Stimulated activated CD8-positive, alpha-beta memory T cell treated with anti-CD3 and anti-CD28 coated beads, Interleukin-15, amount 100 ng/mL, for 1 hour (primary cell): ENCODE data around the gene ASPSCR1.
A peak's percentile ranks its signal among the peaks of the same experiment; 100 is the strongest.

Source experiments
- DNase-seq: peaks from one replicate; pipeline ENCODE4 v3.0.0-alpha.2; 2020; ENCODE audit warnings: low read depth

Gene ASPSCR1

DNA sequence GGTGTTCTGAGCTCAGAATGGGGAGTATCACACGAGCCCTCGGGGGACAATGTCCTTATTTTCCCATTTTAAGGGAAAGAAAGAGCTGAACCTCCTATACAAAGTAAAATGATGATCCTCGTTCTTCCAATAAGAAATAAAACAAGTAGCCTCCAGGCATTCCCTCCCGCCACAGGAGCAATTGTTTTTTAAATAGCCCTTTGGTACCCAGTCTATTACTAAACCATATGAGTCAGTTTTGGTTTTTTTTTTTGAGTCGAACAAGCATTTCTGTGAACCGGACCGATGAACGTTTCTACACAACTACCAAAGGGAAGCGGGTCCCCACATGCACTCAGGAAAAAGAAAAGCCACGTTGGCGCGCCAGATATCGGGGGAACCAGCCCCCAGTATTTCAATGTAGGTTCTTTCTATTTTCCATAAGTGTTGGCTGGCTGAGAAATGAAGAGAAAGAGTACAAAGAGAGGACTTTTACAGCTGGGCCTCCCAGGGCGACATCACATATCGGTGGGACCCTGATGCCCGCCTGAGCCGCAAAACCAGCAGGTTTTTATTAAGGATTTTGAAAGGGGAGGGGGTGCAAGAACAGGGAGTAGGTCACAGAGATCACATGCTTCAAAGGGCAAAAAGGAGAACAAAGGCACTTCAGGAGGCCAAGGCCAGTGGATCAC, 63.9 kb downstream of the ASPSCR1 start:
- no peak for DNase-seq

GRCh38 chr17:82042649-82043048, 65.2 kb downstream of the ASPSCR1 start:
- DNase-seq: no peak

DNA sequence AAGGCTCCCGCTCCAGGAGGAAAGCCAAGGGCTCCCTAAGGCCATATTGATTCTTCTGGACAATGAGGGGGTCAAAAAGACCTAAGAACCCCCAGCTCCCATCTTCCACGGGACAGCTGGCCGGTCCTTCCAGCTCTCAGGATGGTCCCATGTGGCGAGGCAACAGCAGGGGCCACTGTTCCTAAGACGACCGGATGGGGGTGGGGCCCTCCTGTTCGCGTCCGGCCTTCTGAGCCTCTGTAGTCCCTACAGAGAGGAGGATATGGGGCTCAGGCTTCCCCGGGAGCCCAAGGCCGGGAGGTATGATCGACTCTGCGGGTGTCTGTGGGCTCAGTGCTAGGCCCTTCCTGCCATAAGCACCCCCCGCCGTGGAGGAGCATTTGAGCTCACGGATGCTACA, 66.1 kb downstream of the ASPSCR1 start:
- no peak for DNase-seq

DNA sequence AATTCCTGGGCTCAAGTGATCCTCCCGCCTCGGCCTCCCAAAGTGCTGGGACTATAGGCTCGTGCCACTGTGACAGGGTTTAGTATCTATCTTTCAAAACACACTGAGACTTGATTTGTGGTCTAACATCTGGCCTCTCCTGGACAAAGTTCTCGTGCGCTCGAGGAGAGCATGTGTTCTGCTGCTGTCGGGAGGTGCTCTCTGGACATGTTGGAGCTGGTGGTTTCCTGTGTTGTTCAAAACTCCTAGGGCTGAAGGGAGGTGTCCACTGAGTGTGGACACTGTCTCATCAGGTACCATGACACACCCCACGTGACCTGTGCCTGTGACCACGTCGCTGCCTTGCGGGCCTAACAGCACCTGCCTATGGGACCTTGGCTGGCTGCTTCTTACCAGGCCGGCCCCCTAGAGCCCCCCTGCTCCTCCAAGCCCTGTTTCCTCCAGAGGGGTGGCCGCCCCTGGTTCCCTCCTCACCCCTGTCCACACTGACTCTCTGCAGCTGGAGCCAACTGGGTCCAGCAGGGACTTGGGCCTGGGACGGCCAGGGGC, 68.6 kb downstream of the ASPSCR1 start:
- DNase-seq: no peak

- DNase-seq: no peak
Measured at GRCh38 chr17:82046903-82047302, 69.5 kb downstream of the ASPSCR1 start.

DNA sequence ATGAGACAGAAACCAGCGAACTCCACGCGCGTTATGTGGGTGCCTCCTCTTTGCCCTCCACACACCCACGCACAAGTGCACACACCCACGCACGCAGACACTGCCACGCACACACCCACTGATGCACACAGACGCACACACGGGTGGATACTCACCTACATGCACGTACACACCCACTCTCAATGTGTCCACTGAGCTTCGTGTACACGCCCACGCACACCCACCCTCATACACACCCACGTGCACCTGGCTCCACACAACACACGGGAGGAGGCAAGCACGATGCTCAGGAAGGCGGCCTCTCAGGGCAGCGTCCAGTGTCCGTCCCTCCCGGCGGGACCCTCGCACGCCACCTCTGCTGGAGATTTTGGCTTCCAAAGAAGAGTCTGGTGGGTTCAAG, 70.0 kb downstream of the ASPSCR1 start:
- no peak for DNase-seq

DNA sequence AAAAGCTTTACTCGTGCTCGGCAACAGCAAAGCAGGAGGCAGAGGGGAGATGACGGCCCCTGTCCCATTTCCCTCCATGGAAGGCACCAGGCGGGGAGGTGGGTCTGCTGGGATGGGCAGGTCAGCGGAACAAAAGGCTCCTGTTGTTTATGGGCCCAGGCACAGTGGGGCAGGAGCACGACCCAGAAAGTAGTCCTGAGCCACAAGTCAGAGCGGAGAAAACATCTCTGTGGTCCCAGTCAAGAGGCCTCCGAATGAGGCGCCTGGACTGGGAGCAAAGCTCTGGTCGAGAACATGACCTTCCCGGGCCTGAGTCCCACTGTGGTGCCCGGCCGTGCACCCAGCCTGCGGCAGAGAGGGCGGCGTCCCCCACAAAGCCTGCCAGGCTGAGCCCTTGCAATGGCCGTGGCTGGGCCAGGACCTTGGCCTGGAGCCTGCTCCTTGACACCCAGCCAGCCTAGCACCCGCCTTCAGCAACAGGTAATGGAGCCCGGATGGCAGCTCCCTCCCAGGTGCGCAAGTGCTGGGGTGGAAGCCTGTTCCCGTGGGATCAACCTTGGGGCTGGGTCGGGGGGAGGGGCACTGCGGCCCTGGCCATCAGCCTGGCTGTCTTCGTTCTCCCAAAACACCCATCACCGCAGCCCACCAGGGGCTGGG, 70.6 kb downstream of the ASPSCR1 start:
- no peak for DNase-seq

- no peak for DNase-seq
Measured at GRCh38 chr17:82048571-82048971, 71.1 kb downstream of the ASPSCR1 start.

- no peak for DNase-seq
Measured at GRCh38 chr17:82049106-82049505, 71.7 kb downstream of the ASPSCR1 start.

DNA sequence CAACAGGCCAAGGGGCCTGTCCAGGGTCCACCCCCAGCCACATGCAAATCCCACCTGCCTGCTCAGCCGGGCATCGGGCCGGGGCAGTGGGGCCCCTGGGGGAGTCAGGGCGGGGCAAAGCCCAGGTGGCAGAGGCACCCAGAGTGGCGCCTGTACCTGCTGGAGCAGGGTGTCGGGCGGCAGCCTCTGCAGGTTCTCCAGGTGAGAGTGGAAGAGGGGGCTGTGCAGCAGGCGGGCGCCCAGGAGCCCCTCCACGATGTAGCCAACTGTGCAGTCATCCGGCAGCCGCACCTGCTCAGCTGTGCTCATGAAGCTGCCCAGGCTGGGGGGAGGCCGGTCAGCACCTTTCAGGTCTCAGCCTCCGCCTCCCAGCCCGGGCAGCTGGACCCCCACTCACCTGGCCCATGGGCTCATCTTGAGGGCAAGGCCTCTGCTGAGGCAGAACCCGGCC, 72.1 kb downstream of the ASPSCR1 start:
- no peak for DNase-seq

DNA sequence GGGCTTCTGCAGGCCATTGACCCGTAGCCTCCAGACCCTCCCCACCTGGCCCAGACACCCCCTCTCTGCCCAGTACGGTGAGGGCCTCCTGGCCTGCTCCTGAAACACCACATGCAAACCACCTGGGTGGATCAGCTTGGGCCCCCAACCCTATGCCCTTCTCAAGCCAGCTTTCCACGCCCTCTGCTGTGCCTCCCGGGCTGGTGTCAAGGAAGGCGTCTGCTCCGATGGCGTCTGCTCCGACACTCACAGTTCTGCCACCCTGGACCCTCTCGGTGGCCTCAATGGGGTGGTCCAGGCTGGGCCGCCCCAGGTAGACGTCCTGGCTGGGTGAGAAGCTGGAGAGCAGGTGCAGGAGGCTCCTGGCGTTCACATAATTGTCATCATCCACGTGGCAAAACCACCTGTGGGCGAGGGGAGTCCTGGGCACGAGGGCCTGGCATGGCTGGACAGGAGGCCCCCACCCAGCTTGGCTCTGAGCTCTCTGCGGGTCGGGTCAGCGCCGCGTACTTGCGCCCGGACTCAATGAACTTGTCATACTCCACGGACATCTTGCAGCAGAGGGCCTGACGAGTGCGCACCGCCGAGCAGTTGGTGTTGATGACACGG, 72.8 kb downstream of the ASPSCR1 start:
- DNase-seq: no peak

- DNase-seq: no peak
Measured at GRCh38 chr17:82050761-82051641, 73.6 kb downstream of the ASPSCR1 start.

- peak; percentile 64 for DNase-seq
Measured at GRCh38 chr17:82051776-82052637, 74.6 kb downstream of the ASPSCR1 start, which contains the start of the genes GPS1 and RFNG. Gene GPS1 (plus strand): TSS chr17:82051898. CDS start chr17:82051932, 34 bp downstream. Gene RFNG (minus strand): TSS chr17:82051811. CDS start chr17:82051766, 45 bp downstream.

DNA sequence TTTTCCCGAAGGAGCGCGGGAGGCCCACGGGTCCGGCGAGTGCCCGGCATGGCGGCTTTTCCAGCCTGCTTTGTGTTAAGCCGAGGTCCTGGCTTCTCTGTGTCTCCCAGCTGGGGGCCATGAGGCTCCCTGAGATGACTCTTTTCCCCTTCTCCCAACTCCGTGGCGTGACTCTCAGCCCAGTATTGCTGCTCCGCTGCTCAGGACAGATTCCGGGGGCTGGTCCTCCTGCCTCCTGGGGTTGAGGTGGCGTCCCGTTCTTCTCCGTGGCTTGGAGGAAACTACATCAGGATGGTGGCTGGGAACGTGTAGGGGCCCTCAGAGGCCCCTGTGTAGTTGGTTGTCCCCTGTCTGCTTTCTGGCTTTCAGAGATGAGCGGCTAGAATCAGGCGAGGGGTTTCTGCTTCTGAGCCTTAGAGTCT, 75.2 kb downstream of the ASPSCR1 start:
- DNase-seq: no peak

DNA sequence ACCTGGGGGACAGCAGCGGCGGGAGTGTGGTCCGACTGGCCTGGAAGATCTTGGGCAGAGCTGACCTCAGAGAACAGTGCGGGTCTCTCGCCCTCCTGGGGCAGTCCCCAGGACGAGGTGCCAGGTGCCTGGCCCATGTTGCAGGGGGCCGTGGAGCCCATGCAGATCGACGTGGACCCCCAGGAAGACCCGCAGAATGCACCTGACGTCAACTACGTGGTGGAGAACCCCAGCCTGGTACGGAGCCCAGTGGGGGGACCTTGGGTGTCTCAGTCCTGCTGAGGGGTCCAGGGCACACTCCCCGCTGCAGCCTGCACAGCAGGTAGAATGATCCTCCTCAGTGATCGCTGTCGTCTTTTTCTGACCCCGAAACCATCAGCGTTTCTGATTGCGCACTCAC, 75.7 kb downstream of the ASPSCR1 start:
- DNase-seq: no peak

DNA sequence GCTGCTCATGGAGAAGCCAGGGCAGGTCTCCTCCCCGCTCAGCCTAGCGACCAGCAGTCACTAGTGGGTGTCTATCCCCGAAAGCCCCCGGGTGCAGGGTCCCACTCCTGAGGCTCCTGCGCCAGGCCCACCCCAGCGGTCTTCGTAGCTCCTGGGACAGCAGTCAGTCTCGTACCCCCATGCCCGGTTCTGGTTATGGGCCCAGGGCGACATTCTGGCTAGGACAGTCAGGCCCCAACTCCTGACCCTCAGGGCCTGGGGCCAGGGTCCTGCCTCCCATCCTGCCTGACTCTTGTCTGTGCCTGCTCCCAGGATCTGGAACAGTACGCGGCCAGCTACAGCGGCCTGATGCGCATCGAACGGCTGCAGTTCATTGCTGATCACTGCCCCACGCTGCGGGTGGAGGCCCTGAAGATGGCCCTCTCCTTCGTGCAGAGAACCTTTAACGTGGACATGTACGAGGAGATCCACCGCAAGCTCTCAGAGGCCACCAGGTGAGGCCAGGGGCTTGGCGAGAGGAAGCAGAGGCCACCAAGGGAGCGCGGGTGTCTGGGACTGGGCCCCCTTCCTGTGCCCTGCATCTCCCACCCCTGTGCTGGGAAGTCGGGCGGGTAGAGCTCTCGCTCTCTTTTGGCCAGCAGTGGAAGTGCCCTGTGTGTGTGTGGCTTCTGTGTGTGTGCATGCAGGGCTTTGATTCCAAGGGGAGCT, 76.3 kb downstream of the ASPSCR1 start:
- no peak for DNase-seq

DNA sequence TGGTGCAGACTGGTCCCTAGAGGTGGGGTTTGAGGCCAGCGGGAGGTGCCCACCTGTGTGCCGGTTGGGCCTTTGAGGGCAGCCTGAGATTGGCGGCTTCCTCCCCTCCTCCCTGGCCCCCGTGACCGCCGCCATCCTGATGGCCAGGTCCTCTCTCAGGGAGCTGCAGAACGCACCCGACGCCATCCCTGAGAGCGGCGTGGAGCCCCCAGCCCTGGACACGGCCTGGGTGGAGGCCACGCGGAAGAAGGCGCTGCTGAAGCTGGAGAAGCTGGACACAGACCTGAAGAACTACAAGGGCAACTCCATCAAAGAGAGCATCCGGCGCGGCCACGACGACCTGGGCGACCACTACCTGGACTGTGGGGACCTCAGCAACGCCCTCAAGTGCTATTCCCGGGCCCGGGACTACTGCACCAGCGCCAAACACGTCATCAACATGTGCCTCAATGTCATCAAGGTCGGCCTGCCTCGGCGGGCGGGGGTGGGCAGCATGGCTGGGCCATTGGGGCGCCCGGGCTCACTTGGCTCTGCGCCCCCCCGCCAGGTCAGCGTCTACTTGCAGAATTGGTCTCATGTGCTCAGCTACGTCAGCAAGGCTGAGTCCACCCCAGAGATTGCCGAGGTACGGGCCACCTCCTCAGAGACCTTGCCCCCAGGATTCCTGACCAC, 77.1 kb downstream of the ASPSCR1 start:
- no peak for DNase-seq

DNA sequence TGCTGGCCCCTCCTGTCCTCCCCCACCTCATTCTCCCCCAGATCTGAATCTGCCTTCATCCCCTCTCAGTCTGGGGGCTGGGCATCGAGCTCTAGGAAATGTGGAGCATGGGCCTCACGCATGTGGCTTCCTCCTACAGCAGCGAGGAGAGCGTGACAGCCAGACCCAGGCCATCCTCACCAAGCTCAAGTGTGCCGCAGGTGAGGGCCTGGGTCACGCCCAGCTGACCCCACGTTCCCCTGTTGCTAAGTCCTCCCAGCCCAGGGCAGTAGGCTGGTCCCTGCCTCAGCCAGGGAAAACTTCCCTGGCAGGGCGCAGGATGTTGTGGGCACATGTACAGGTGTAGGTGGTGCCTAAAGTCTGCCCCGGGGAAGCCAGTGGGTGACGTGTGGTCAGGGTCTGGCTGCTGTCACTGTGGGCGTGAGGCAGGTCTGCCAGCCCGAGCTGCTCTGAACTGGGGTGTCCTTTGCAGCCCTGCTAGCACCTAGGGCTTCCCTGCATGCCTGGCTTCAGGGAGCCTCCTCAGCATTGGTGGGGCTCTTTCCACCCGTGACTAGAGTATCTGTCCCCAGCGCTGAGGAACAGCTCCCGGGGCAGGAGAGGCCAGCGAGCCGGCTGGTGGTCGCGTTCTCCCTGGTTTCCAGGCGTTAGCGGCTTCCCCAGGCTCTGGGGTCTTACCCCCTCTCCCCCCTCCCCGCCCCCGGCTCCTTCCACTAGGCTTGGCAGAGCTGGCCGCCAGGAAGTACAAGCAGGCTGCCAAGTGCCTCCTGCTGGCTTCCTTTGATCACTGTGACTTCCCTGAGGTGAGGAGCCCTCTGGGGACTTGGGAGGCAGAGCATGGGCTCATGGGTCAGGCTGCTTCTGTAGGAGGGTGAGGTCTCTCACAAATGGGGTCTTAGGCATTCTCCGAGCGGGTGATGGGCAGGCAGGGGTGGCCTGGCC, 77.9 kb downstream of the ASPSCR1 start:
- DNase-seq: no peak
